Right lobe of liver (tissue), 6 donors: ENCODE results near the gene MACROD2. TPM values are rescaled to one million over a fixed set of nuclear protein-coding genes. Genes with fewer than 3 reads are reported as not detected.

Source experiments
- ATAC-seq, 4 donors: fragments of 200-7000 bp; cut with Tn5 transposase; one replicate each; pipeline ENCODE4 v1.9.1; 2020; ENCODE audit warnings: mild to moderate bottlenecking in 4 of 4, moderate library complexity in 4 of 4
- DNase-seq, 3 donors: peaks; one replicate each; pipeline ENCODE4 v3.0.0-alpha.2; 2020
- H3K27ac ChIP-seq, 3 donors: fragments of 200-600 bp; one replicate each; pipeline ENCODE4 v1.8.0; 2022
- H3K27me3 ChIP-seq, 2 donors: fragments of 200-600 bp; one replicate each; pipeline ENCODE4 v1.8.0; 2022
- H3K36me3 ChIP-seq, 4 donors: fragments of 200-600 bp; sonication (generic) in 1 of 4; one replicate each; pipeline versions ENCODE4 v1.5.1 to v1.8.0; 2017 to 2022; ENCODE audit warnings: control low read depth in 1 of 4
- H3K4me1 ChIP-seq, 4 donors: fragments of 200-600 bp; sonication (generic) in 1 of 4; one replicate each; pipeline versions ENCODE4 v1.5.1 to v1.8.0; 2017 to 2022; ENCODE audit warnings: control low read depth in 1 of 4
- H3K4me3 ChIP-seq, 3 donors: fragments of 200-600 bp; one replicate each; pipeline ENCODE4 v1.8.0; 2022
- H3K9me3 ChIP-seq, 4 donors: fragments of 200-600 bp; sonication (generic) in 1 of 4; one replicate each; pipeline versions ENCODE4 v1.5.1 to v1.8.0; 2017 to 2022; ENCODE audit warnings: control low read depth in 1 of 4
- POLR2A ChIP-seq: fragments of 450-650 bp; IDR thresholded peaks from one replicate; pipeline ENCODE4 v1.6.1; 2017; ENCODE audit warnings: antibody characterized with exemption, mild to moderate bottlenecking
- WGBS: methylation state at CpG from one replicate; pipeline ENCODE4 v1.1.6; 2018; ENCODE audit warnings: low coverage, low lambda C conversion rate; ENCODE audit not compliant: insufficient coverage; ENCODE audit errors: missing lambda C conversion rate; 5-methylcytosine and 5-hydroxymethylcytosine counted together
- intact Hi-C, 2 donors: fragments of 100-400 bp; cut with DNase I; formaldehyde crosslinking; loops; one replicate each; pipeline versions ENCODE4 v1.11.2 to v1.14.1; 2022
- total RNA-seq, 6 experiments: library from RNA; depleted of rRNA in 2 of 6; stranded (reverse); fragments of >200 nt in 2 of 6; fragmentation: NEBNext Ultra II Directional in 3 of 6; extraction: Animal tissue kit (Norgen Biotek cat#: 25700) in 3 of 6; gene quantifications; one replicate each; pipeline versions ENCODE4 v1.1.0 to v1.2.4, GENCODE V29; 2016 to 2023
- TF ChIP-seq, protein P1 (sequence below), 4 donors: fragments of 200-600 bp in 3 of 4; fragments of 450-650 bp in 1 of 4; IDR thresholded peaks; one replicate each; pipeline versions ENCODE4 v1.5.1 to v1.8.0; 2016 to 2022; ENCODE audit warnings: antibody characterized with exemption in 4 of 4, mild to moderate bottlenecking in 2 of 4
- donor health status: DM: no; HTN: yes; CAD: no.
- donor health status: DM: no; HTN: no; CAD: no.
- donor health status: DM: no; HTN: no; CAD: no.
- donor health status: DM: no; HTN: yes; CAD: no.
- donor health status: DM: no; HTN: yes; CAD: no.

MACROD2 gene
- total RNA-seq, 6 experiments from 2014 or later = 1.2 to 5.5 (median 3.3) TPM

GRCh38 chr20:15702161-15702560 is 1706.8 kb downstream of the MACROD2 start:
- Histone ChIP-seq H3K27ac (no peak overlapping the region), H3K36me3 (no peaks in the 10 kb centered on the region), H3K9me3 (no peaks in the 10 kb centered on the region), H3K27me3 (no peaks in the 10 kb centered on the region), H3K4me3 (no peak overlapping the region), H3K4me1 (no peaks in the 10 kb centered on the region)
- ATAC-seq = no peak
- TF ChIP-seq POLR2A = no peak
- TF ChIP-seq, protein P1, sequence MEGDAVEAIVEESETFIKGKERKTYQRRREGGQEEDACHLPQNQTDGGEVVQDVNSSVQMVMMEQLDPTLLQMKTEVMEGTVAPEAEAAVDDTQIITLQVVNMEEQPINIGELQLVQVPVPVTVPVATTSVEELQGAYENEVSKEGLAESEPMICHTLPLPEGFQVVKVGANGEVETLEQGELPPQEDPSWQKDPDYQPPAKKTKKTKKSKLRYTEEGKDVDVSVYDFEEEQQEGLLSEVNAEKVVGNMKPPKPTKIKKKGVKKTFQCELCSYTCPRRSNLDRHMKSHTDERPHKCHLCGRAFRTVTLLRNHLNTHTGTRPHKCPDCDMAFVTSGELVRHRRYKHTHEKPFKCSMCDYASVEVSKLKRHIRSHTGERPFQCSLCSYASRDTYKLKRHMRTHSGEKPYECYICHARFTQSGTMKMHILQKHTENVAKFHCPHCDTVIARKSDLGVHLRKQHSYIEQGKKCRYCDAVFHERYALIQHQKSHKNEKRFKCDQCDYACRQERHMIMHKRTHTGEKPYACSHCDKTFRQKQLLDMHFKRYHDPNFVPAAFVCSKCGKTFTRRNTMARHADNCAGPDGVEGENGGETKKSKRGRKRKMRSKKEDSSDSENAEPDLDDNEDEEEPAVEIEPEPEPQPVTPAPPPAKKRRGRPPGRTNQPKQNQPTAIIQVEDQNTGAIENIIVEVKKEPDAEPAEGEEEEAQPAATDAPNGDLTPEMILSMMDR (IDR thresholded peaks at IDR 0.05) = no peak
- 53% methylated on average over 2 of the region's 2 CpGs for WGBS
- no peak for DNase-seq
- intact Hi-C loops = no loop called here

DNA sequence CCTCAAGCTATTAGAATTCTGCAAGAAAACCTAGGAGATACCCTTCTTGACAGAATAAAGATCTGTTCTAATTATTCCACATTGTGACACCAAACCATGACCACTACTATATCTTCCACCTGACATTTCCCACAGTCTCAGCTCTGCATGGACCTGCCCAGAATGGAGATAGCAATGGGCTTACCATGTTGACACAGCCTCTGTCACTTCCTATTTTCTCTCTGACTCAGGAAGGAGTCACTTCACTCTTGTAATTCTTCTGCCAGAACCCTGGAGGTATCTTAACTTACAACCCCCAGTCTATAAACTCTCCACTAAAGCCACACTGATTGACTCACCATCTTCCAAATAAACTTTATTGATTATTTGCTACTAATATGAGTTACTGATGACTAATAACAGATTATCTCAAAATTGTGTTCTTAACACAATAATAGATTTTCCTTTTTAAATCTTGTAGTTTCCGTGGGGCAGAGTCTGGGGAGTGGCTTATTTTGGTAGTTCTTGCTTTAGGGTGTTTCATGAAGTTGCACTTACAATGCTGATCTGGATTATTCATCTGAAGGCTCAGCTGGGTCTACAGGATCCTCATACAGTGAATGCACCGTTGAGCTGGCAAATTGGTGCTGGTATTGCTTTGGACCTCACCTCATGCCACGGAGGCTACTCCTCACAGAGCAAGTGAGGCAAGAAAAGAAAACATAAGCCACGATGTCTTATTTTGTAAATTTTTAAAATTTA is 1708.0 kb downstream of the MACROD2 start:
- Histone ChIP-seq H3K9me3 (no peaks in the 10 kb centered on the region), H3K36me3 (no peaks in the 10 kb centered on the region), H3K27ac (no peak overlapping the region), H3K4me3 (no peak overlapping the region), H3K27me3 (no peaks in the 10 kb centered on the region), H3K4me1 (no peaks in the 10 kb centered on the region)
- intact Hi-C loops = no loop called here
- no peak for TF ChIP-seq POLR2A
- TF ChIP-seq, protein P1 (IDR thresholded peaks at IDR 0.05) = no peak
- no peak for DNase-seq
- no peak for ATAC-seq
- WGBS = 68% methylated on average over 4 of the region's 4 CpGs

- Histone ChIP-seq H3K27me3 (no peaks in the 10 kb centered on the region), H3K36me3 (no peaks in the 10 kb centered on the region), H3K9me3 (no peaks in the 10 kb centered on the region), H3K4me1 (no peaks in the 10 kb centered on the region), H3K27ac (no peak overlapping the region), H3K4me3 (no peak overlapping the region)
- DNase-seq (no peak), ATAC-seq (no peak)
- intact Hi-C loops = no loop called here
- TF ChIP-seq POLR2A = no peak
- TF ChIP-seq, protein P1 (IDR thresholded peaks at IDR 0.05) = no peak
- 51% methylated on average over 3 of the region's 3 CpGs for WGBS
Measured at GRCh38 chr20:15705975-15706374, 1710.7 kb downstream of the MACROD2 start.

DNA sequence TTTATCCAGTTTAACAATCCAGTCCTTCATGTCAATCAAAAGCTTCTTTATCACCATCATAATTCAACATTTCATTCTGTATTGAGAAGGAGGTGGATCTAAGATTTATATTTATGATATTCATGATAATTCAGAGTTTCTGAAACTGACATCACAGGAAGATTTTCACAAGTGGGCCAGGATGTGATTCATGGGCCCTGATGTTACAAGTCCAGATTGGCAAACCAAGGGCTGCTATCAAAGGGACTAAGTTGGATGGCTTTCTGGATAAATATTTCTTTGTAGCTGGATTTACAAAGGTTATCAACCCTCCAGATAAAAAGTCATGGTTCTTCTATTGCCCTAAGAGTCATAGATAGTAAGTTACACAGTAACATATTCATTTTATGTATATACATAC is 1711.4 kb downstream of the MACROD2 start:
- no peaks in the 10 kb centered on the region for H3K9me3 ChIP-seq
- no peaks in the 10 kb centered on the region for H3K36me3 ChIP-seq
- H3K4me1 ChIP-seq = no peaks in the 10 kb centered on the region
- H3K4me3 ChIP-seq = no peak overlapping the region
- no peak overlapping the region for H3K27ac ChIP-seq
- no peak for ATAC-seq
- TF ChIP-seq POLR2A = no peak
- TF ChIP-seq, protein P1 (IDR thresholded peaks at IDR 0.05) = no peak
- no peaks in the 10 kb centered on the region for H3K27me3 ChIP-seq
- intact Hi-C loops = no loop called here
- no peak for DNase-seq
